ENCODE data around the gene BRD3OS.

- TF ChIP-seq EZH2phosphoT487 (IDR thresholded peaks at IDR 0.05; ENCODE audit: borderline replicate concordance, low read depth, low read length) = no peak
- TF ChIP-seq CTCF (conservative IDR thresholded peaks at IDR 0.05; ENCODE audit: low read length) = no peak
These were observed 39.2 kb upstream of the BRD3OS start for GRCh38 chr9:133986061-133986460.

Data from OCI-LY7 (cell line).